A549 (cell line): Measurements from ENCODE around the gene EEF2KMT.

ENCODE experiments used
- EP300 ChIP-seq, 2 experiments: fragments of >200 bp; sonication (Bioruptor Twin); formaldehyde crosslinking; IDR thresholded peaks; 2 replicates in 1 of 2; 3 replicates in 1 of 2; pipeline ENCODE4 v1.6.1; 2016 to 2017
- GATA3 ChIP-seq: IDR thresholded peaks from 2 replicates; pipeline ENCODE4 v1.6.1; 2012; ENCODE audit warnings: borderline replicate concordance
- JUN ChIP-seq, 2 experiments: fragments of >200 bp; sonication (Bioruptor Twin); formaldehyde crosslinking; IDR thresholded peaks; 2 replicates in 1 of 2; 3 replicates in 1 of 2; pipeline ENCODE4 v1.6.1; 2016 to 2017
- NR3C1 ChIP-seq: fragments of >200 bp; sonication (Bioruptor Twin); formaldehyde crosslinking; IDR thresholded peaks from 3 replicates; pipeline ENCODE4 v1.6.1; 2017
- POLR2A ChIP-seq: IDR thresholded peaks from 2 replicates; pipeline ENCODE4 v1.6.1; 2012; ENCODE audit warnings: mild to moderate bottlenecking, low read length
- RFX5 ChIP-seq: fragments of 450-650 bp; IDR thresholded peaks from 2 replicates; pipeline ENCODE4 v1.7.1; 2014; ENCODE audit warnings: antibody characterized with exemption, mild to moderate bottlenecking, moderate library complexity
- SMC3 ChIP-seq: fragments of >200 bp; sonication (Bioruptor Twin); formaldehyde crosslinking; IDR thresholded peaks from 3 replicates; pipeline ENCODE4 v1.6.1; 2018; ENCODE audit warnings: inconsistent platforms
- TF ChIP-seq, protein P1 (sequence below): IDR thresholded peaks from 2 replicates; pipeline ENCODE4 v1.6.1; 2012
- TF ChIP-seq, protein P2 (sequence below): fragments of 150-350 bp; IDR thresholded peaks from 2 replicates; pipeline ENCODE4 v1.6.1; 2014; ENCODE audit warnings: low read depth, mild to moderate bottlenecking, low read length
- TF ChIP-seq, protein P3 (sequence below): fragments of >200 bp; sonication (Bioruptor Twin); formaldehyde crosslinking; IDR thresholded peaks from 3 replicates; pipeline ENCODE4 v1.5.1; 2016

DNA sequence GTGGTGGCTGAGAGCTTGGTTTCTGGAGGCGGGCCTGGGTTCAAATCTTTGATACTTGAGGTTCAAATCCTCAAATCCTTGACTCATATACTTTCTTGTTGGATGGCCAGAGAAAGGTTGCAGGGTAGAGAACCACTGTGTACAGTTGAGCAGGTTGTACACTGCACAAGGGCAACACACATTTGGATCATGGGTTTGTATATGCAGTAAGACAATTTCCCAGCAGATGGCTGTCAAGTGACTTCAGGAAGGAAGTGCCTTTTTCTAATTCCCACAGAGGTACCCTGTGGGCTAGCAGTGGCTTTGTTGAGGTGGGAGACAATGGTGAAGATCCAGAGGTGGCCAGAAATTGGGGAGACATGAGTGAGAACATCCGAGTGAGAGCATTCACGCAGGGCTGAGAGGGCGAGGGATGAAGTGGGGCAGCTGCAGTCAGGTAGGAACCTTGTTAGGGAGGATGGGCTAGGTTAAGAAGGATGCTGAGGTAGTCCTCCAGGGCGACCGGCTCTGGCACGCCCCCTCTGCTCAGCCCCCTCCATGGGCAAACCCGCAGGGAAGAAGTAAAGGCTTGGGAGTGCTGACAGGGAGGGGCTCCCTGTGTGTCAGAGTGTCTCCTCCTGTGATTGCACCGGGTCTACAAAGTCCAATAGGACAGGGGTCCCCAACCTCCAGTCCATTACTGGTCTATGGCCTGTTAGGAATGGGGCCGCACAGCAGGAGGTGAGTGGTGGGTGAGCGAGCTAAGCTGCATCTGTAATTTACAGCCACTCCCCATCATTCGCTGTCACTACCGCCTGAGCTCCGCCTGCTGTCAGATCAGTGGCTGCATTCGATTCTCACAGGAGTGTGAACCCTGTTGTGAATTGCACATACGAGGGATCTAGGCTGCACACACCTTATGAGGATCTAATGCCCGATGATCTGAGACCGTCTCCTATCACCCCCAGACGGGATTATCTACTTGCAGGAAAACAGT lies 34.5 kb downstream of the EEF2KMT start:
- TF ChIP-seq RFX5 (no peak), SMC3 (no peak), EP300 (IDR thresholded peaks at IDR 0.05) (no peak), NR3C1 (no peak), GATA3 (no peak), POLR2A (no peak), JUN (IDR thresholded peaks at IDR 0.05) (no peak)
- TF ChIP-seq, protein P1, sequence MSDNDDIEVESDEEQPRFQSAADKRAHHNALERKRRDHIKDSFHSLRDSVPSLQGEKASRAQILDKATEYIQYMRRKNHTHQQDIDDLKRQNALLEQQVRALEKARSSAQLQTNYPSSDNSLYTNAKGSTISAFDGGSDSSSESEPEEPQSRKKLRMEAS = no peak
- TF ChIP-seq, protein P2, sequence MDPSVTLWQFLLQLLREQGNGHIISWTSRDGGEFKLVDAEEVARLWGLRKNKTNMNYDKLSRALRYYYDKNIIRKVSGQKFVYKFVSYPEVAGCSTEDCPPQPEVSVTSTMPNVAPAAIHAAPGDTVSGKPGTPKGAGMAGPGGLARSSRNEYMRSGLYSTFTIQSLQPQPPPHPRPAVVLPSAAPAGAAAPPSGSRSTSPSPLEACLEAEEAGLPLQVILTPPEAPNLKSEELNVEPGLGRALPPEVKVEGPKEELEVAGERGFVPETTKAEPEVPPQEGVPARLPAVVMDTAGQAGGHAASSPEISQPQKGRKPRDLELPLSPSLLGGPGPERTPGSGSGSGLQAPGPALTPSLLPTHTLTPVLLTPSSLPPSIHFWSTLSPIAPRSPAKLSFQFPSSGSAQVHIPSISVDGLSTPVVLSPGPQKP = no peak
- TF ChIP-seq, protein P3, sequence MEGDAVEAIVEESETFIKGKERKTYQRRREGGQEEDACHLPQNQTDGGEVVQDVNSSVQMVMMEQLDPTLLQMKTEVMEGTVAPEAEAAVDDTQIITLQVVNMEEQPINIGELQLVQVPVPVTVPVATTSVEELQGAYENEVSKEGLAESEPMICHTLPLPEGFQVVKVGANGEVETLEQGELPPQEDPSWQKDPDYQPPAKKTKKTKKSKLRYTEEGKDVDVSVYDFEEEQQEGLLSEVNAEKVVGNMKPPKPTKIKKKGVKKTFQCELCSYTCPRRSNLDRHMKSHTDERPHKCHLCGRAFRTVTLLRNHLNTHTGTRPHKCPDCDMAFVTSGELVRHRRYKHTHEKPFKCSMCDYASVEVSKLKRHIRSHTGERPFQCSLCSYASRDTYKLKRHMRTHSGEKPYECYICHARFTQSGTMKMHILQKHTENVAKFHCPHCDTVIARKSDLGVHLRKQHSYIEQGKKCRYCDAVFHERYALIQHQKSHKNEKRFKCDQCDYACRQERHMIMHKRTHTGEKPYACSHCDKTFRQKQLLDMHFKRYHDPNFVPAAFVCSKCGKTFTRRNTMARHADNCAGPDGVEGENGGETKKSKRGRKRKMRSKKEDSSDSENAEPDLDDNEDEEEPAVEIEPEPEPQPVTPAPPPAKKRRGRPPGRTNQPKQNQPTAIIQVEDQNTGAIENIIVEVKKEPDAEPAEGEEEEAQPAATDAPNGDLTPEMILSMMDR = no peak
